ENCODE measurements around the gene GAP43.

DNA sequence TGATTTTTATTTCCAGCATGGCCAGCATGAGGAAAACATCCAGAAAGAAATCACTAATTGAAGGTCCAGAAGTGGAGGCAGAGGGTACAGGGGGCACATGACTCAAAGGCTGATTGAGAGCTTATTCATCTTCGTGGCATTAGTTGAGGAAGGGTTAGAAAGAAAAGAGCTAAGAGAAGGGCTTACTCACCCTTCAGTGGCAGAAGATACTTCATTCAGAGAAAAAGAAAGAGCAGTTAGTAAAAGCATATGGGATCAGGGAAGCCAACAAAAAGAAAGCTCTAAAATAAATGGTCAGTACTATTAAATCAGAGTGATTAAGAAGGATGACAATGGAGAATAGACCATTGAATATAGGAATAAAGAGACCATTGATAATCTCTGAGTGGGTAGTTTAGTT, 25.2 kb downstream of the GAP43 start:
- no peak for TF ChIP-seq POLR2AphosphoS5 (IDR thresholded peaks at IDR 0.05; ENCODE audit: low read depth, low read length)
- TF ChIP-seq POLR2A (IDR thresholded peaks at IDR 0.05; ENCODE audit: low read depth, low read length) = no peak
- no peak for TF ChIP-seq TAF1 (IDR thresholded peaks at IDR 0.05; ENCODE audit: borderline replicate concordance, low read depth, low read length)

All from GM12892 (cell line).